KMS-11 (cell line): Measurements from ENCODE around the gene FKRP.

Source experiments
- H2AFZ ChIP-seq: fragments of 200-600 bp; sonication (generic); 2 replicates; pipeline ENCODE4 v1.6.1; 2016; ENCODE audit warnings: antibody characterized with exemption, mixed run types, low read depth
- H3K27ac ChIP-seq: fragments of 200-600 bp; sonication (generic); 2 replicates; pipeline ENCODE4 v1.6.1; 2016; ENCODE audit warnings: mild to moderate bottlenecking, mixed run types
- H3K27me3 ChIP-seq: fragments of 200-600 bp; sonication (generic); 2 replicates; pipeline ENCODE4 v1.6.1; 2017; ENCODE audit warnings: mild to moderate bottlenecking, low read depth, mixed run types, moderate library complexity; ENCODE audit not compliant: insufficient read depth
- H3K36me3 ChIP-seq: fragments of 200-600 bp; sonication (generic); 2 replicates; pipeline ENCODE4 v1.6.1; 2017; ENCODE audit warnings: mild to moderate bottlenecking, mixed run types; ENCODE audit not compliant: insufficient read depth
- H3K4me1 ChIP-seq: fragments of 200-600 bp; sonication (generic); 2 replicates; pipeline ENCODE4 v1.6.1; 2016; ENCODE audit warnings: mild to moderate bottlenecking, low read depth, mixed run types; ENCODE audit not compliant: poor library complexity, severe bottlenecking
- H3K4me2 ChIP-seq: fragments of 200-600 bp; sonication (generic); 2 replicates; pipeline ENCODE4 v1.7.0; 2016; ENCODE audit warnings: mild to moderate bottlenecking, mixed run types
- H3K4me3 ChIP-seq: fragments of 200-600 bp; sonication (generic); IDR thresholded peaks from 2 replicates; pipeline ENCODE4 v1.6.1; 2017; ENCODE audit warnings: low read depth, low read length, mixed read lengths; ENCODE audit not compliant: insufficient read depth
- H3K79me2 ChIP-seq: fragments of 200-600 bp; sonication (generic); 2 replicates; pipeline ENCODE4 v1.6.1; 2016; ENCODE audit warnings: low read depth, mixed run types; ENCODE audit not compliant: insufficient read depth
- H3K9ac ChIP-seq: fragments of 200-600 bp; sonication (generic); 2 replicates; pipeline ENCODE4 v1.6.1; 2016; ENCODE audit warnings: mild to moderate bottlenecking, mixed run types
- H4K20me1 ChIP-seq: fragments of 200-600 bp; sonication (generic); 2 replicates; pipeline ENCODE4 v1.6.1; 2016; ENCODE audit warnings: mild to moderate bottlenecking, mixed run types; ENCODE audit not compliant: insufficient read depth
- CTCF ChIP-seq: fragments of 200-600 bp; sonication (generic); conservative IDR thresholded peaks from 2 replicates; pipeline ENCODE4 v1.6.1; 2017; ENCODE audit warnings: low read depth, mild to moderate bottlenecking, antibody characterized with exemption, low read length, moderate library complexity, mixed read lengths

Gene FKRP

GRCh38 chr19:46731584-46731983 lies 14.3 kb upstream of the FKRP start:
- H4K20me1 ChIP-seq, result no peaks in the 10 kb centered on the region
- H3K9ac ChIP-seq, result no peak overlapping the region
- H3K4me2 ChIP-seq, result no peak overlapping the region

GRCh38 chr19:46732172-46732938 lies 13.5 kb upstream of the FKRP start:
- H3K79me2 ChIP-seq, result peaks cover 7% of the 10 kb centered on the region; the same call in 1 of the 2 replicates
- no peak overlapping the region for H3K27ac ChIP-seq

More at GRCh38 chr19:46731584-46731983, 14.3 kb upstream of the FKRP start:
- no peak overlapping the region for H3K27ac ChIP-seq
- H3K4me1 ChIP-seq, result peaks cover 18% of the 10 kb centered on the region
- H2AFZ ChIP-seq, result no peak overlapping the region
- H3K79me2 ChIP-seq, result peaks cover under 1% of the 10 kb centered on the region; the same call in 1 of the 2 replicates
- H3K36me3 ChIP-seq, result peaks cover 7% of the 10 kb centered on the region; the same call in 1 of the 2 replicates
- no peak overlapping the region for H3K4me3 ChIP-seq
- no peak for TF ChIP-seq CTCF
- no peaks in the 10 kb centered on the region for H3K27me3 ChIP-seq

GRCh38 chr19:46732966-46733689 lies 12.7 kb upstream of the FKRP start:
- Histone ChIP-seq H3K4me2 (no peak overlapping the region), H3K36me3 (peaks cover 5% of the 10 kb centered on the region; the same call in 1 of the 2 replicates), H3K4me1 (peaks cover 18% of the 10 kb centered on the region), H4K20me1 (no peaks in the 10 kb centered on the region), H3K4me3 (no peak overlapping the region), H2AFZ (no peak overlapping the region), H3K27ac (no peak overlapping the region), H3K79me2 (peaks cover 8% of the 10 kb centered on the region; the same call in 1 of the 2 replicates), H3K27me3 (no peaks in the 10 kb centered on the region), H3K9ac (no peak overlapping the region)
- TF ChIP-seq CTCF, result no peak

More at GRCh38 chr19:46732172-46732938, 13.5 kb upstream of the FKRP start:
- no peak for TF ChIP-seq CTCF
- Histone ChIP-seq H3K4me1 (peaks cover 18% of the 10 kb centered on the region), H3K9ac (no peak overlapping the region), H4K20me1 (no peaks in the 10 kb centered on the region), H3K4me2 (no peak overlapping the region), H2AFZ (no peak overlapping the region), H3K36me3 (peaks cover 5% of the 10 kb centered on the region; the same call in 1 of the 2 replicates), H3K4me3 (no peak overlapping the region), H3K27me3 (no peaks in the 10 kb centered on the region)

DNA sequence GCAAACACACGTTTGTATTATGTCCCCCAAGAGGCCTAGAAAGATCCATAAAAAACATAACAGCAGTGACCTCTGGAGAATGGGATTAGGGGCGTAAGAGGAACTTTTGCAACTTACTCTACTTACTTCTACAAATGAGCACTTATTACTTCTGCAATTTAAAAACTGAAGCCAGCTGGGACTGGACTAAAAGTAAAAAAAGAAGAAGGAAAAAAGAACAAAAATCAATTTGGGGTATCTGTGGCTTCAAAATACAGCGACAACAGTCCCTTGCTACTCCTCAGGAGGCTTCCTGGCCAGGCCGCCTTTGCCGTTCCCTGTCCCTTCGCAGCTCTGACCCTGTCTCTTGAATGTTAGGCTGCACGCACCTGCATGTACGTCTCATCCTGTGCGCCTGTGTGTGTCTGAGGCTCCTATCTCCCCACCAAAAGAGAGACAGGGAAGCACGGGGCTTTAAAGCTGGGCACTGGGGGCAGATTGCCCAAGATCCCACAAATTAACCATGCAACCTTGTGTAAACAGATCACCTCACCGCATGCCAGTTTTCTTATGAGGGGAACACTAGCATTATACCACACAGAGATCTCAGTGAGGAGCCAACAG lies 12.1 kb upstream of the FKRP start:
- Histone ChIP-seq H3K36me3 (peaks cover 4% of the 10 kb centered on the region; the same call in 1 of the 2 replicates), H2AFZ (no peak overlapping the region), H3K9ac (no peak overlapping the region), H3K27me3 (no peaks in the 10 kb centered on the region), H3K4me3 (no peak overlapping the region), H3K4me1 (peaks cover 18% of the 10 kb centered on the region), H4K20me1 (no peaks in the 10 kb centered on the region; the same call in 1 of the 2 replicates), H3K4me2 (no peak overlapping the region), H3K79me2 (peaks cover 15% of the 10 kb centered on the region; the same call in 1 of the 2 replicates), H3K27ac (no peak overlapping the region)
- TF ChIP-seq CTCF, result no peak
